ENCODE measurements around the gene TMEM192.

TMEM192 gene

DNA sequence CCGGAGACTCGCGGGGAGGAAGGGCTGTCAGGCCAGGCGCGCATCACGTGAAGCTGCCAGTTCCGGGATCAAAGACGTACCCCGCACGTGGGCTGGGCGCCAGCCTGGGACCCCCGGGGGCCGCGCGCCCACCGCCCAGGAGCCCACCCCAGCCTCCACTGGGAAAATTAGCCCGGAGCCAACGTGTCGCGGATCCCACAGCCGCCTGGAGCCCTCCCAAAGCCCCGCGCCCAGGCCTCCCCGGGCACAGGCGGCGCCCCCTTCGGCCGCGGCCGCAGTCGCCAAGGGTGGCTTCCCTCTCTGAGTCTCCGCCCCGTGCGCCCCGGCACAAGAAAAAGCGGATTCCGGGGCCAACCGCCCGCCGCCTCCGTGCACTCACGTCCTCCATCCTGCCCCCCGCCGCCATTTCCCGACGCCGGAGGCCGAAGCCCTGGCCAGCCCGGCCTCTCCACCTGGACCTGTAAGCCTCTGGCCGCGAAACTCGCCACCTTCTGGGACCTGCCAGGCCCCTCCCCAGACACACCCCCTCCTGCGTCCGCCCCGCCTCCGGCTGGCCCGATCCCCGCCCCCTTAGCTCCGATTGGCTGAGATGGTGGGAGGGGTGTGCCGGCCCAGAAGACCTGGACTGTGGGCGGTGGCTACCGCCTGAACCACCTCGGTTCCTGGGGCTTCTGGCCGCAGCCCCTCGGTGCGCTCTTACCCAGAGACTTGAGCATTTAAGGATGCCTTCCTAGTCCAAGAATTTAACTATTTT lies at the start of gene TMEM192:
Gene TMEM192, minus strand, starts transcription at position 493 of the 754 bp plus-strand sequence. Its CDS starts 87 bp downstream, at position 406.
- Histone ChIP-seq H3K36me3 (replicated peaks; ENCODE audit: low read depth, low read length) (peaks cover 5% of the 10 kb centered on the region), H3K4me1 (ENCODE audit: low read length) (peaks cover 16% of the 10 kb centered on the region), H3K4me3 (ENCODE audit: low read length) (peak within 1 kb of the TSS; percentile 83), H3K27ac (ENCODE audit: low read length) (peak within 1 kb of the TSS; percentile 39), H3K9ac (ENCODE audit: low read length) (peak within 1 kb of the TSS; percentile 71), H3K27me3 (ENCODE audit: low read depth, low read length) (peaks cover 8% of the 10 kb centered on the region), H3K9me3 (ENCODE audit: insufficient read depth, low read length) (no peaks in the 10 kb centered on the region), H4K20me1 (ENCODE audit: insufficient read depth, low read length) (no peaks in the 10 kb centered on the region), H3K79me2 (ENCODE audit: low read length) (peaks cover 29% of the 10 kb centered on the region), H2AFZ (ENCODE audit: low read depth, low read length) (peak within 1 kb of the TSS; percentile 86), H3K4me2 (ENCODE audit: low read length) (peak within 1 kb of the TSS; percentile 91)
- TF ChIP-seq, protein P1, sequence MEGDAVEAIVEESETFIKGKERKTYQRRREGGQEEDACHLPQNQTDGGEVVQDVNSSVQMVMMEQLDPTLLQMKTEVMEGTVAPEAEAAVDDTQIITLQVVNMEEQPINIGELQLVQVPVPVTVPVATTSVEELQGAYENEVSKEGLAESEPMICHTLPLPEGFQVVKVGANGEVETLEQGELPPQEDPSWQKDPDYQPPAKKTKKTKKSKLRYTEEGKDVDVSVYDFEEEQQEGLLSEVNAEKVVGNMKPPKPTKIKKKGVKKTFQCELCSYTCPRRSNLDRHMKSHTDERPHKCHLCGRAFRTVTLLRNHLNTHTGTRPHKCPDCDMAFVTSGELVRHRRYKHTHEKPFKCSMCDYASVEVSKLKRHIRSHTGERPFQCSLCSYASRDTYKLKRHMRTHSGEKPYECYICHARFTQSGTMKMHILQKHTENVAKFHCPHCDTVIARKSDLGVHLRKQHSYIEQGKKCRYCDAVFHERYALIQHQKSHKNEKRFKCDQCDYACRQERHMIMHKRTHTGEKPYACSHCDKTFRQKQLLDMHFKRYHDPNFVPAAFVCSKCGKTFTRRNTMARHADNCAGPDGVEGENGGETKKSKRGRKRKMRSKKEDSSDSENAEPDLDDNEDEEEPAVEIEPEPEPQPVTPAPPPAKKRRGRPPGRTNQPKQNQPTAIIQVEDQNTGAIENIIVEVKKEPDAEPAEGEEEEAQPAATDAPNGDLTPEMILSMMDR (IDR thresholded peaks at IDR 0.05; ENCODE audit: low read depth, low read length) = peak; percentile 61
- TF ChIP-seq EZH2phosphoT487 (IDR thresholded peaks at IDR 0.05; ENCODE audit: low read depth) = no peak

DNA sequence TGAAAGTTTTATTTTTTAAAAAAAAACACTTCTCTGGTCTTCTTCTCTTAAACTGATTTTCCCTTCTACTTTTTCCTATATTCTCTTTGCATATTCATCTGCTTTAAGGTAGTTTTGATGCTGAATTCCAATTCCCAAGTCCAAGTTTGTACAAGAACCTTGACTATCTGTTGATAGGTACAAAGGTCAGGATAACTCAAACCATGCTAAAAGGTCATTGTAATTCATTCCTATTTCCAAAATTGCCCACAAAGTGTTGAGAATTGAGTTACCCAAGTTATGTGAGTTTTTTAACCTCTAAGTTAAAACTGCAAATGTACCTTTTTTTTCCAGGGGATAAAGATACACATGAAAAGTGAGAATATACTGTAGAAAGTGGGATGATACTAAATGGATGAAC lies 46.1 kb upstream of the TMEM192 start:
- H3K36me3 ChIP-seq (replicated peaks; ENCODE audit: low read depth, low read length) = no peaks in the 10 kb centered on the region
- no peaks in the 10 kb centered on the region for H3K9me3 ChIP-seq (ENCODE audit: insufficient read depth, low read length)
- no peak overlapping the region for H3K27ac ChIP-seq (ENCODE audit: low read length)
- no peak overlapping the region for H3K9ac ChIP-seq (ENCODE audit: low read length)
- H2AFZ ChIP-seq (ENCODE audit: low read depth, low read length) = no peak overlapping the region
- H3K4me3 ChIP-seq (ENCODE audit: low read length) = no peak overlapping the region
- no peak overlapping the region for H3K4me2 ChIP-seq (ENCODE audit: low read length)
- H3K4me1 ChIP-seq (ENCODE audit: low read length) = no peaks in the 10 kb centered on the region
- H3K79me2 ChIP-seq (ENCODE audit: low read length) = no peaks in the 10 kb centered on the region
- TF ChIP-seq, protein P1 (IDR thresholded peaks at IDR 0.05; ENCODE audit: low read depth, low read length) = no peak
- no peak for TF ChIP-seq EZH2phosphoT487 (IDR thresholded peaks at IDR 0.05; ENCODE audit: low read depth)
- H4K20me1 ChIP-seq (ENCODE audit: insufficient read depth, low read length) = no peaks in the 10 kb centered on the region
- H3K27me3 ChIP-seq (ENCODE audit: low read depth, low read length) = peaks cover 3% of the 10 kb centered on the region; the same call in 1 of the 2 replicates

DNA sequence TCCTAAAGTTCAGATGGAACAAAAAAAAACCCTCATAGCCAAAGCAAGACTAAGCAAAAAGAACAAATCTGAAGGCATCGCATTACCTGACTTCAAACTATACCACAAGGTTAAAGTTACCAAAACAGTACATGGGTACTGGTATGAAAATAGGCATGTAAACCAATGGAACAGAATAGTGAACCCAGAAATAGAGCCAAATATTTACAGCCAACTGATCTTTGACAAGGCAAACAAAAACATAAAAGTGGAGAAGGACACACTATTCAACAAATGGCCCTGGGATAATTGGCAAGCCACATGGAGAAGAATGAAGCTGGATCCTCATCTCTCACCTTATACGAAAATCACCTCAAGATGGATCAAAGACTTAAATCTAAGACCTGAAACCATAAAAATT lies 44.2 kb upstream of the TMEM192 start:
- no peak overlapping the region for H2AFZ ChIP-seq (ENCODE audit: low read depth, low read length)
- no peaks in the 10 kb centered on the region for H3K79me2 ChIP-seq (ENCODE audit: low read length)
- no peak overlapping the region for H3K27ac ChIP-seq (ENCODE audit: low read length)
- no peaks in the 10 kb centered on the region for H3K4me1 ChIP-seq (ENCODE audit: low read length)
- no peak overlapping the region for H3K4me3 ChIP-seq (ENCODE audit: low read length)
- no peaks in the 10 kb centered on the region for H4K20me1 ChIP-seq (ENCODE audit: insufficient read depth, low read length)
- no peaks in the 10 kb centered on the region for H3K9me3 ChIP-seq (ENCODE audit: insufficient read depth, low read length)
- no peak overlapping the region for H3K4me2 ChIP-seq (ENCODE audit: low read length)
- no peak overlapping the region for H3K9ac ChIP-seq (ENCODE audit: low read length)
- TF ChIP-seq EZH2phosphoT487 (IDR thresholded peaks at IDR 0.05; ENCODE audit: low read depth) = no peak
- TF ChIP-seq, protein P1 (IDR thresholded peaks at IDR 0.05; ENCODE audit: low read depth, low read length) = no peak
- no peaks in the 10 kb centered on the region for H3K36me3 ChIP-seq (replicated peaks; ENCODE audit: low read depth, low read length)
- peaks cover 3% of the 10 kb centered on the region; the same call in 1 of the 2 replicates for H3K27me3 ChIP-seq (ENCODE audit: low read depth, low read length)

DNA sequence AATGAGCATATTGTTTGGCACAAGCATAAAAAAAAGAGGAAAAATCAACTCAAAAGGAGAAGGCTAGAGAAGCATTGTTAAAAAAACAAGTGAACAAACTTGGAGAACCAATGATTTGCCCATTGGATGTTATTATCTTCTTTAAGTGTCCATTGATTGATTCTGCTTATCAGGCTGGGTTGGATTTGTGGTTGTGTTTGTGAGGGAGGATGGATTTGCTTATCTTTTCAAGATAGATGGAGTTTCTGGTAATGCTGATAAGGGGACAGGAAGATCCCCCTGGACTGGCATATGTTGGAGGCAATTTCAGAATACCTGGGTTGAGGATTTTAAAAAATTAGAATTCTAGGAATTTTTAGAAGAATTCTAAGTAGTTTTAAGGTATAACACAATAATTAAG lies 41.8 kb upstream of the TMEM192 start:
- H3K36me3 ChIP-seq (replicated peaks; ENCODE audit: low read depth, low read length) = no peaks in the 10 kb centered on the region
- H3K9me3 ChIP-seq (ENCODE audit: insufficient read depth, low read length) = no peaks in the 10 kb centered on the region
- no peak overlapping the region for H3K9ac ChIP-seq (ENCODE audit: low read length)
- no peak overlapping the region for H2AFZ ChIP-seq (ENCODE audit: low read depth, low read length)
- H3K4me2 ChIP-seq (ENCODE audit: low read length) = no peak overlapping the region
- no peak overlapping the region for H3K4me3 ChIP-seq (ENCODE audit: low read length)
- no peak overlapping the region for H3K27ac ChIP-seq (ENCODE audit: low read length)
- TF ChIP-seq, protein P1 (IDR thresholded peaks at IDR 0.05; ENCODE audit: low read depth, low read length) = no peak
- no peak for TF ChIP-seq EZH2phosphoT487 (IDR thresholded peaks at IDR 0.05; ENCODE audit: low read depth)
- H3K4me1 ChIP-seq (ENCODE audit: low read length) = no peaks in the 10 kb centered on the region
- H4K20me1 ChIP-seq (ENCODE audit: insufficient read depth, low read length) = no peaks in the 10 kb centered on the region
- peaks cover 3% of the 10 kb centered on the region; the same call in 1 of the 2 replicates for H3K27me3 ChIP-seq (ENCODE audit: low read depth, low read length)
- no peaks in the 10 kb centered on the region for H3K79me2 ChIP-seq (ENCODE audit: low read length)

Data from OCI-LY3 (cell line).